ENCODE measurements around the gene CPM. TPM values are rescaled to one million over a fixed set of nuclear protein-coding genes. Genes with fewer than 3 reads are reported as not detected.

Gene CPM
- total RNA-seq, 1 donor from 2014 or later: 3.6 TPM

DNA sequence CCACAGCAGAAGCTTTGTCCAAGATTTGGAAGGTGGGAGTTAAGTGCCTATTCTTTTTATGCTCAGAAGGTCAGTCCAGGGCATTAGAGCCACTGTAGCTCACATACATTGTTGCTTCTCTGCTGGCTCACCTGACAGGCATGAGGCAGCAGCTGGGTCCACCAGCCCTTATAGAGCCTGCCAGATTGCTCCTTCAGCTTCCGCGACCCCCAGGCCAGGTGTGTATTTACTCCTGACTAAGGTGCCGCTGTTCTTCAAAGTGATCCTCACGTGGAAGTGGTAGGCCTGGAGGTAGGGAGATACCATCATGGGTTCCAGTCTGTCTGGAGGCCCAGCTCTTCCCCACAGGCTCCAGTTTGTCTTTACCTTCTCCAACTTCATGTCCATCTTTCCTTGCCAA is 17.5 kb upstream of the CPM start:
- DNase-seq (ENCODE audit: low spot score): no peak
- Mint-ChIP-seq H3K4me1 (ENCODE audit: unreplicated experiment) (peaks cover 20% of the 10 kb centered on the region), H3K27me3 (ENCODE audit: unreplicated experiment) (no peaks in the 10 kb centered on the region), H3K4me3 (ENCODE audit: unreplicated experiment) (no peak overlapping the region), H3K9me3 (ENCODE audit: unreplicated experiment) (no peaks in the 10 kb centered on the region), H3K36me3 (ENCODE audit: low read depth, unreplicated experiment) (peaks cover 6% of the 10 kb centered on the region), H3K27ac (ENCODE audit: unreplicated experiment) (no peak overlapping the region)
- TF ChIP-seq, protein P1, sequence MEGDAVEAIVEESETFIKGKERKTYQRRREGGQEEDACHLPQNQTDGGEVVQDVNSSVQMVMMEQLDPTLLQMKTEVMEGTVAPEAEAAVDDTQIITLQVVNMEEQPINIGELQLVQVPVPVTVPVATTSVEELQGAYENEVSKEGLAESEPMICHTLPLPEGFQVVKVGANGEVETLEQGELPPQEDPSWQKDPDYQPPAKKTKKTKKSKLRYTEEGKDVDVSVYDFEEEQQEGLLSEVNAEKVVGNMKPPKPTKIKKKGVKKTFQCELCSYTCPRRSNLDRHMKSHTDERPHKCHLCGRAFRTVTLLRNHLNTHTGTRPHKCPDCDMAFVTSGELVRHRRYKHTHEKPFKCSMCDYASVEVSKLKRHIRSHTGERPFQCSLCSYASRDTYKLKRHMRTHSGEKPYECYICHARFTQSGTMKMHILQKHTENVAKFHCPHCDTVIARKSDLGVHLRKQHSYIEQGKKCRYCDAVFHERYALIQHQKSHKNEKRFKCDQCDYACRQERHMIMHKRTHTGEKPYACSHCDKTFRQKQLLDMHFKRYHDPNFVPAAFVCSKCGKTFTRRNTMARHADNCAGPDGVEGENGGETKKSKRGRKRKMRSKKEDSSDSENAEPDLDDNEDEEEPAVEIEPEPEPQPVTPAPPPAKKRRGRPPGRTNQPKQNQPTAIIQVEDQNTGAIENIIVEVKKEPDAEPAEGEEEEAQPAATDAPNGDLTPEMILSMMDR (IDR thresholded peaks at IDR 0.05; ENCODE audit: unreplicated experiment): no peak

DNA sequence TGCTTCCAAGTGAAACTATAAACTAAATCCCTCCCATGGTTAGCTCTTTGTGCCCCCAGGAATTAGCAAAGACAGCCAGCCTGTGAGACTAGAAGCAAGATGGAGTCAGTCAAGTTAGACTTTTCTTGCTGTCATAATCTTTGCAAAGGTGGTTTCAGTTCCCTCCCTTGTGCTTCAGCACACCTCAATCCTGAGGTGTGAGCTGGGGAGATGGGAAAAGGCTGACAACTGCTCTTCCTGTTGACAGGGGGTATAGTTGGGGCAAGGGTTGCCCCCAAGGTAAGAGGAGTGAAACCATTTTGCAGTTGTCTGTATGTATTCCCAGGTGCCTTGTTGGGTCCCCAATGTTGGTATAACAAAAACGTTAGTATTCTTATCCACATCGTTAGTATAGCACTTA is 12.3 kb upstream of the CPM start:
- no peaks in the 10 kb centered on the region for H3K9me3 Mint-ChIP-seq (ENCODE audit: unreplicated experiment)
- TF ChIP-seq, protein P1 (IDR thresholded peaks at IDR 0.05; ENCODE audit: unreplicated experiment): no peak
- no peak overlapping the region for H3K27ac Mint-ChIP-seq (ENCODE audit: unreplicated experiment)
- no peak for DNase-seq (ENCODE audit: low spot score)
- no peaks in the 10 kb centered on the region for H3K36me3 Mint-ChIP-seq (ENCODE audit: low read depth, unreplicated experiment)
- no peak overlapping the region for H3K4me3 Mint-ChIP-seq (ENCODE audit: unreplicated experiment)
- H3K27me3 Mint-ChIP-seq (ENCODE audit: unreplicated experiment): no peaks in the 10 kb centered on the region
- H3K4me1 Mint-ChIP-seq (ENCODE audit: unreplicated experiment): no peaks in the 10 kb centered on the region

DNA sequence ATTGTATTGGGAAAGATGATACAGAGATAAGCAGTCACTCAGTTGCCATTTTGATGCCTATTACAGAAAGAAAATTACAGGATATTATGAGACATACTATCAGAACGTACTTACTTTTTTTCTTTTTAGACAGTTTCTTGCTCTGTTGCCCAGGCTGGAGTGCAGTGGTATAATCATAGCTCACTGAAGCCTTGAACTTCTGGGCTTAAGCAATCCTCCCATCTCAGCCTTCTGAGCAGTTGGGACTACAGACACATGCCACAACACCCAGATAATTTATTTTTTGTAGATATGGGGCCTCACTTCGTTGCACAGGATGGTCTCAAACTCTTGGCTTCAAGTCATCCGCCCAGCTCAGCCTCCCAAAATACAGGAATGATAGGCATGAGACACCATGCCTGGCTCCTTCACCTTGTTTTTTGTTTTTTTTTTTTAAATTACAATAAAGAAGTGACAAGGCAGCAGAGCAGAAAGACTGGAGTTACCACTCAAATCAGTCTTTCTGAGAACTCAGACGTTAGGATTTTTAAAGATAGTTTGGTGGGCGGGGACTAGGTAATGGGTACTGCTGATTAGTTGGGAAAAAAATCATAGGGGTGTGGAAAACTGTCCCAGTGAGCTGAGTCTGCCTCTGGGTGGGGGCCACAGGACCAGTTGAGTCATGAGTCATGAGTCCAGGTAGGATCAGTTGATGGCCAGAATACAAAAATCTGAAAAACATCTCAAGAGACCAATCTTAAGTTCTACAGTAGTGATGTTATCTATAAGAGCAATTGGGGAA is 11.5 kb upstream of the CPM start:
- no peak overlapping the region for H3K27ac Mint-ChIP-seq (ENCODE audit: unreplicated experiment)
- TF ChIP-seq, protein P1 (IDR thresholded peaks at IDR 0.05; ENCODE audit: unreplicated experiment): no peak
- no peaks in the 10 kb centered on the region for H3K36me3 Mint-ChIP-seq (ENCODE audit: low read depth, unreplicated experiment)
- no peaks in the 10 kb centered on the region for H3K4me1 Mint-ChIP-seq (ENCODE audit: unreplicated experiment)
- no peaks in the 10 kb centered on the region for H3K27me3 Mint-ChIP-seq (ENCODE audit: unreplicated experiment)
- DNase-seq (ENCODE audit: low spot score): no peak
- no peaks in the 10 kb centered on the region for H3K9me3 Mint-ChIP-seq (ENCODE audit: unreplicated experiment)
- no peak overlapping the region for H3K4me3 Mint-ChIP-seq (ENCODE audit: unreplicated experiment)

DNA sequence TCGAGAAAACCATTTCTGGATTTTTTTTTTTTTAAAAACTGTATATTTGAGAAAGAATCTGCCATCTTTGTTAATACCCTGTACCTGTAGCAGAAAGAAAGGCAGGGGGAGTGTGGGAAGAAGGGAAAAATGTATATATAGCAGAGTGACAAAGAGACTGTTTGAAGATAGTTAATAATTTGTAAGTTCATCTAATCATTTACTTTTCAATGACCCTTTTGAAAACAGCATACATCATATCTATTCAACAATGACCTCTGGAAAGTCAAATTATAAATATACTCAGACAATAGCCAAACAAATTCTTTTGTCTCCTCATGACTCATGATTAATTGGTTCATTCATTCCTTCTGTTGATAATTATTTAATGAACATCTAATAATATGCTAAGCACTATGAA is 10.9 kb upstream of the CPM start:
- Mint-ChIP-seq H3K36me3 (ENCODE audit: low read depth, unreplicated experiment) (no peaks in the 10 kb centered on the region), H3K27ac (ENCODE audit: unreplicated experiment) (no peak overlapping the region), H3K4me1 (ENCODE audit: unreplicated experiment) (no peaks in the 10 kb centered on the region), H3K4me3 (ENCODE audit: unreplicated experiment) (no peak overlapping the region), H3K9me3 (ENCODE audit: unreplicated experiment) (no peaks in the 10 kb centered on the region), H3K27me3 (ENCODE audit: unreplicated experiment) (no peaks in the 10 kb centered on the region)
- TF ChIP-seq, protein P1 (IDR thresholded peaks at IDR 0.05; ENCODE audit: unreplicated experiment): no peak
- DNase-seq (ENCODE audit: low spot score): no peak

DNA sequence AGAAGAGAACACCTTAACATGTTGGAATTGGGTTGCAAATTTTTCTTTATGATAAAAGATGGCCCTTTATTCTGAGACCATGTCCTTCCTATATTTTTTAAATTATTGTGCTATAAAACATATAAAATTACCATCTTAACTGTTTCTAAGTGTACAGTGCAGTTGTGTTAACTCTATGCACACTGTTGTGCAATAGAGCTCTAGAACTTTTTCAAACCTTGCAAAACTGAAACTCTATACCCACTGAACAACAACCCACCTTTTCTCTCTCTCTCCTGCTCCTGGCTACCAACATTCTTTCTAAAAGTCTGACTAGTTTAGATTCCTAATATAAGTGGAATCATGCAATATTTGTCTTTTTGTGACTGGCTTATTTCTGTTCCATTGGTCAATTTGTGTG is 7.8 kb upstream of the CPM start:
- Mint-ChIP-seq H3K4me3 (ENCODE audit: unreplicated experiment) (no peak overlapping the region), H3K36me3 (ENCODE audit: low read depth, unreplicated experiment) (no peaks in the 10 kb centered on the region), H3K9me3 (ENCODE audit: unreplicated experiment) (no peaks in the 10 kb centered on the region), H3K27ac (ENCODE audit: unreplicated experiment) (no peak overlapping the region), H3K27me3 (ENCODE audit: unreplicated experiment) (no peaks in the 10 kb centered on the region), H3K4me1 (ENCODE audit: unreplicated experiment) (peaks cover 16% of the 10 kb centered on the region)
- no peak for DNase-seq (ENCODE audit: low spot score)
- TF ChIP-seq, protein P1 (IDR thresholded peaks at IDR 0.05; ENCODE audit: unreplicated experiment): no peak
